Measurements from ENCODE around the gene ZBTB7C.

The ZBTB7C gene

DNA sequence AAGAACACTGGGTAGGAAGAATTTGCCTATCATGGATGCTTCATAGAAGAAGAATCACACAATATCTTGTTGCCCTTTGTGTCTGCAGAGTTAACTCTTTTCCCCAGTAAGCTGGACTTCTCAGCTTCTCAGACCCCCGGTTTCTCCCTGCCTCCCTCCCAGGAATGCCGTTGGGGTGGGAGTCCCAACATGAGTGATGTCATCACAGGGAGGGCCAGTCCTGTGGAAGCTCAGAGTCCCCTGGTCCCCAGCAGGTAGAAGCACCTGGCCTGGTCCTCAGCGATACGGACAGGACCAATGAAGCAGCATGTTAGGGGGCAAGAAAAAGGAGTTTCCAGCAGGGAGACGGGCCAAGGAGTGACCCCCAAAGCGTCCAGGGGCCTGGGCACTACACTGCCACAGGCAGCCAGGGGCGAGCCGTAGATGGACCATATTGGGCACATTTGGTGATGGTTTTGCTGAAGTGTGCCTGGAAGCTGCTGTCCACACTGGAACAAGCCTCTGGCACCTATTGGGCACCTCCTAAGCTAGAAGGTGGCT lies 242.8 kb downstream of the ZBTB7C start:
- Histone ChIP-seq H3K4me1 (ENCODE audit: insufficient read depth, low read length) (peaks cover 7% of the 10 kb centered on the region), H3K27me3 (ENCODE audit: insufficient read depth, low read length, poor library complexity) (peaks cover 36% of the 10 kb centered on the region), H3K4me2 (ENCODE audit: insufficient read depth, low read length) (no peak overlapping the region), H3K79me2 (ENCODE audit: insufficient read depth, low read length) (no peaks in the 10 kb centered on the region), H2AFZ (ENCODE audit: low read depth, low read length) (no peak overlapping the region), H3K4me3 (ENCODE audit: low read depth in 1 of 2, low read length in 2 of 2) (no peak overlapping the region), H3K9me3 (ENCODE audit: insufficient read depth, low read length, severe bottlenecking) (no peaks in the 10 kb centered on the region), H3K36me3 (ENCODE audit: insufficient read depth, low read length) (no peaks in the 10 kb centered on the region), H4K20me1 (ENCODE audit: insufficient read depth, low read length) (peaks cover 11% of the 10 kb centered on the region; the same call in 1 of the 2 replicates), H3K9ac (ENCODE audit: low read depth, low read length) (no peak overlapping the region), H3K27ac (ENCODE audit: low read length) (no peak overlapping the region)
- no peak for DNase-seq
- ATAC-seq (ENCODE audit: insufficient read depth, low read depth) = no peak
- TF ChIP-seq, protein P1, sequence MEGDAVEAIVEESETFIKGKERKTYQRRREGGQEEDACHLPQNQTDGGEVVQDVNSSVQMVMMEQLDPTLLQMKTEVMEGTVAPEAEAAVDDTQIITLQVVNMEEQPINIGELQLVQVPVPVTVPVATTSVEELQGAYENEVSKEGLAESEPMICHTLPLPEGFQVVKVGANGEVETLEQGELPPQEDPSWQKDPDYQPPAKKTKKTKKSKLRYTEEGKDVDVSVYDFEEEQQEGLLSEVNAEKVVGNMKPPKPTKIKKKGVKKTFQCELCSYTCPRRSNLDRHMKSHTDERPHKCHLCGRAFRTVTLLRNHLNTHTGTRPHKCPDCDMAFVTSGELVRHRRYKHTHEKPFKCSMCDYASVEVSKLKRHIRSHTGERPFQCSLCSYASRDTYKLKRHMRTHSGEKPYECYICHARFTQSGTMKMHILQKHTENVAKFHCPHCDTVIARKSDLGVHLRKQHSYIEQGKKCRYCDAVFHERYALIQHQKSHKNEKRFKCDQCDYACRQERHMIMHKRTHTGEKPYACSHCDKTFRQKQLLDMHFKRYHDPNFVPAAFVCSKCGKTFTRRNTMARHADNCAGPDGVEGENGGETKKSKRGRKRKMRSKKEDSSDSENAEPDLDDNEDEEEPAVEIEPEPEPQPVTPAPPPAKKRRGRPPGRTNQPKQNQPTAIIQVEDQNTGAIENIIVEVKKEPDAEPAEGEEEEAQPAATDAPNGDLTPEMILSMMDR (IDR thresholded peaks at IDR 0.05; ENCODE audit: borderline replicate concordance, extremely low read depth, low read length, poor library complexity, severe bottlenecking) = no peak
- TF ChIP-seq EZH2 (IDR thresholded peaks at IDR 0.05; ENCODE audit: borderline replicate concordance, low read depth, low read length, severe bottlenecking) = no peak

DNA sequence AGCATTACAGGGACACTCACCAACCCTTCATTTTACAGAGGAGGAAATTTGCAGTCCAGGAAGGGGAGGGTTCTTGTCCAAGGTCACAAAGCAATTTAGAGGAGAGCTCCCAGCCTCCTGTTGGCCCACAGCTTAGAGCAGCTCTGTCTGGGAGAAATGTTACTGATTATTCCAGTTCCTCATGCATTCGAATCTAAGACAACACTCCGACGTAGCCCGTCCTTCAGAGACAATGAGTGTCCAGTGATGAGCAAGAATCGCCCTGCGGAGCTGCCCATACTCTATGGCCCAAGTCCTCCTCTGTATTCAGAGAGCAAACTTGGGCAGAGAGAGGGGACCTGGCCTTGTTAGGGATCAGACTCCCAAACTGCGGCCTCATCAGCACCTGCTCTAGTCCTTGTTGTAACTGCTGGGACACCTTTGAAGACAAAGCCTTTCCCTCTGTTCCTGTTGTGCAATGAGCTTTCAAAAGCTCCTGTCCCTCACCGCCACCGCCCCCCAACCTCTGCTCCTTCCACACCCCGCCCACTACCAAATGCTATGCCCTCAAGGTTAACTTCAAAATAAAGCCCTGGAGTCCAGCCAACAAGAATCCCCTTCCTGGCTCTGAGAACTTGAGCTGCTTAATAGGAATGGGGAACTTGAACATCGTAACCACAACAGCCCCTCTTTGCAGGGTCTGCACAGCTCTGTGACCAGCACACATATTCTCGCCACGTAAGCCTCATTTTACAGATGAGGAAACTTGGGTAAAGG lies 243.9 kb downstream of the ZBTB7C start:
- H3K9me3 ChIP-seq (ENCODE audit: insufficient read depth, low read length, severe bottlenecking) = no peaks in the 10 kb centered on the region
- H3K4me1 ChIP-seq (ENCODE audit: insufficient read depth, low read length) = peaks cover 12% of the 10 kb centered on the region
- H3K9ac ChIP-seq (ENCODE audit: low read depth, low read length) = no peak overlapping the region
- H3K79me2 ChIP-seq (ENCODE audit: insufficient read depth, low read length) = no peaks in the 10 kb centered on the region
- no peak overlapping the region for H3K27ac ChIP-seq (ENCODE audit: low read length)
- H2AFZ ChIP-seq (ENCODE audit: low read depth, low read length) = no peak overlapping the region
- H3K4me3 ChIP-seq (ENCODE audit: low read depth in 1 of 2, low read length in 2 of 2) = no peak overlapping the region
- no peak for ATAC-seq (ENCODE audit: insufficient read depth, low read depth)
- H4K20me1 ChIP-seq (ENCODE audit: insufficient read depth, low read length) = peaks cover 11% of the 10 kb centered on the region; the same call in 1 of the 2 replicates
- H3K4me2 ChIP-seq (ENCODE audit: insufficient read depth, low read length) = no peak overlapping the region
- DNase-seq = no peak
- no peaks in the 10 kb centered on the region for H3K36me3 ChIP-seq (ENCODE audit: insufficient read depth, low read length)
- H3K27me3 ChIP-seq (ENCODE audit: insufficient read depth, low read length, poor library complexity) = peaks cover 37% of the 10 kb centered on the region
- TF ChIP-seq EZH2 (IDR thresholded peaks at IDR 0.05; ENCODE audit: borderline replicate concordance, low read depth, low read length, severe bottlenecking) = no peak
- TF ChIP-seq, protein P1 (IDR thresholded peaks at IDR 0.05; ENCODE audit: borderline replicate concordance, extremely low read depth, low read length, poor library complexity, severe bottlenecking) = no peak

DNA sequence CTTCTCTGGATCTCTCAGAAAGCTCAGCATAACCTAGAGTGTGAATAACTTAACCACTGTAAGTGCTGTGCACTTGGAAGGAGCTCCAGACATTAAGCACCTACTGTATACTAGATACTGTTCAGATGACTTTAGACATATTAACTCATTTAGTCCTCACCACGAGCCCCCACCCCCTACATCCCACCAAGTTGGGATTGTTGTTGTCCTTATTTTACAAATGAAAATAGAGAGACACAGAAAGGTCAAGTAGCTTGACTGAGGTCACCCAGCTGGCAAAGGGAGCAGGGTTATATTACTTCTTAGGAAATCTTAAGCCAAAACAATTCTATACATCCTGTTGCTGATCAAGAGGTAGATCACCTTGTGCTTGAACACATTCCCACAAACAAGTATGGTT lies 244.5 kb downstream of the ZBTB7C start:
- Histone ChIP-seq H3K27ac (ENCODE audit: low read length) (no peak overlapping the region), H2AFZ (ENCODE audit: low read depth, low read length) (no peak overlapping the region), H3K9ac (ENCODE audit: low read depth, low read length) (no peak overlapping the region), H4K20me1 (ENCODE audit: insufficient read depth, low read length) (peaks cover 11% of the 10 kb centered on the region; the same call in 1 of the 2 replicates), H3K36me3 (ENCODE audit: insufficient read depth, low read length) (no peaks in the 10 kb centered on the region), H3K4me3 (ENCODE audit: low read depth in 1 of 2, low read length in 2 of 2) (no peak overlapping the region), H3K79me2 (ENCODE audit: insufficient read depth, low read length) (no peaks in the 10 kb centered on the region), H3K9me3 (ENCODE audit: insufficient read depth, low read length, severe bottlenecking) (no peaks in the 10 kb centered on the region), H3K4me2 (ENCODE audit: insufficient read depth, low read length) (no peak overlapping the region), H3K27me3 (ENCODE audit: insufficient read depth, low read length, poor library complexity) (peaks cover 37% of the 10 kb centered on the region), H3K4me1 (ENCODE audit: insufficient read depth, low read length) (peaks cover 12% of the 10 kb centered on the region)
- DNase-seq (no peak), ATAC-seq (ENCODE audit: insufficient read depth, low read depth) (no peak)
- no peak for TF ChIP-seq EZH2 (IDR thresholded peaks at IDR 0.05; ENCODE audit: borderline replicate concordance, low read depth, low read length, severe bottlenecking)
- TF ChIP-seq, protein P1 (IDR thresholded peaks at IDR 0.05; ENCODE audit: borderline replicate concordance, extremely low read depth, low read length, poor library complexity, severe bottlenecking) = no peak
